Psoas muscle (tissue), 8 donors: ENCODE data around the gene FGGY. TPM values are rescaled to one million over a fixed set of nuclear protein-coding genes. Genes with fewer than 3 reads are reported as not detected.

Experiments
- ATAC-seq, 4 donors: fragments of 200-7000 bp; cut with Tn5 transposase; one replicate each; pipeline ENCODE4 v1.9.1; 2020; ENCODE audit warnings: moderate library complexity in 3 of 4, mild to moderate bottlenecking in 2 of 4
- DNase-seq, 2 donors: peaks; one replicate each; pipeline ENCODE4 v3.0.0-alpha.2; 2020
- H3K27ac ChIP-seq: fragments of 200-600 bp; one replicate; pipeline ENCODE4 v1.8.0; 2022
- H3K27me3 ChIP-seq, 3 donors: fragments of 200-600 bp in 1 of 3; one replicate each; pipeline versions ENCODE4 v1.6.1 to v1.8.0; 2013 to 2022; ENCODE audit warnings: low read length in 2 of 3, mild to moderate bottlenecking in 2 of 3, moderate library complexity in 1 of 3; ENCODE audit not compliant: insufficient read depth in 3 of 3
- H3K36me3 ChIP-seq, 2 donors: fragments of 200-600 bp in 1 of 2; one replicate each; pipeline versions ENCODE4 v1.6.1 to v1.8.0; 2013 to 2022; ENCODE audit warnings: low read depth in 1 of 2, mild to moderate bottlenecking in 1 of 2, moderate library complexity in 1 of 2; ENCODE audit not compliant: insufficient read depth in 1 of 2
- H3K4me1 ChIP-seq: fragments of 200-600 bp; one replicate; pipeline ENCODE4 v1.8.0; 2022
- H3K4me3 ChIP-seq: fragments of 200-600 bp; one replicate; pipeline ENCODE4 v1.8.0; 2022; ENCODE audit warnings: mild to moderate bottlenecking
- H3K9me3 ChIP-seq: fragments of 200-600 bp; one replicate; pipeline ENCODE4 v1.8.0; 2022
- WGBS, 3 donors: extraction: QIAGEN DNeasy Blood & Tissue Kit; methylation state at CpG; one replicate each; pipeline versions ENCODE4 v1.1.6 to v1.1.7; 2013; 5-methylcytosine and 5-hydroxymethylcytosine counted together
- intact Hi-C, 2 donors: fragments of 100-400 bp; cut with DNase I; formaldehyde crosslinking; loops; one replicate each; pipeline versions ENCODE4 v1.11.0 to v1.14.2; 2022
- polyA plus RNA-seq, 3 donors: library from polyadenylated mRNA; stranded (reverse); fragments of 200-250 nt; gene quantifications; one replicate each; pipeline ENCODE4 v1.2.3, GENCODE V29; 2013
- total RNA-seq, 4 donors: library from RNA; stranded (reverse); fragmentation: NEBNext Ultra II Directional in 2 of 4; extraction: Animal tissue kit (Norgen Biotek cat#: 25700) in 2 of 4; gene quantifications; one replicate each; pipeline versions ENCODE4 v1.2.1 to v1.2.4, GENCODE V29; 2021 to 2023
- TF ChIP-seq, protein P1 (sequence below): fragments of 200-600 bp; IDR thresholded peaks from one replicate; pipeline ENCODE4 v1.8.0; 2022; ENCODE audit warnings: antibody characterized with exemption
- donor health status: healthy with polysubstance abuse.
- donor health status: DM: no; HTN: no; CAD: no; lungs with moderate emphysema.
- donor health status: Bipolar disorder and iron deficiency.
- donor health status: healthy.
- donor health status: DM: yes; HTN: yes; CAD: no.
- donor health status: DM: no; HTN: no; CAD: no.
- donor health status: DM: no; HTN: no; CAD: no.
- donor health status: DM: yes; HTN: yes; CAD: no.

Gene FGGY
- total and polyA plus RNA-seq, 7 donors = 11.9 to 72.2 (median 46.5) TPM

GRCh38 chr1:59318271-59318860 lies 21.5 kb downstream of the FGGY start:
- H3K9me3 ChIP-seq = no peaks in the 10 kb centered on the region
- H3K27ac ChIP-seq = peak overlapping the region; percentile 71
- intact Hi-C loops = loop anchor here in 1 of 2 donors (5.0 kb wide), 1 partner anchor 39 kb away; no protein-coding TSS in a partner anchor
- TF ChIP-seq, protein P1, sequence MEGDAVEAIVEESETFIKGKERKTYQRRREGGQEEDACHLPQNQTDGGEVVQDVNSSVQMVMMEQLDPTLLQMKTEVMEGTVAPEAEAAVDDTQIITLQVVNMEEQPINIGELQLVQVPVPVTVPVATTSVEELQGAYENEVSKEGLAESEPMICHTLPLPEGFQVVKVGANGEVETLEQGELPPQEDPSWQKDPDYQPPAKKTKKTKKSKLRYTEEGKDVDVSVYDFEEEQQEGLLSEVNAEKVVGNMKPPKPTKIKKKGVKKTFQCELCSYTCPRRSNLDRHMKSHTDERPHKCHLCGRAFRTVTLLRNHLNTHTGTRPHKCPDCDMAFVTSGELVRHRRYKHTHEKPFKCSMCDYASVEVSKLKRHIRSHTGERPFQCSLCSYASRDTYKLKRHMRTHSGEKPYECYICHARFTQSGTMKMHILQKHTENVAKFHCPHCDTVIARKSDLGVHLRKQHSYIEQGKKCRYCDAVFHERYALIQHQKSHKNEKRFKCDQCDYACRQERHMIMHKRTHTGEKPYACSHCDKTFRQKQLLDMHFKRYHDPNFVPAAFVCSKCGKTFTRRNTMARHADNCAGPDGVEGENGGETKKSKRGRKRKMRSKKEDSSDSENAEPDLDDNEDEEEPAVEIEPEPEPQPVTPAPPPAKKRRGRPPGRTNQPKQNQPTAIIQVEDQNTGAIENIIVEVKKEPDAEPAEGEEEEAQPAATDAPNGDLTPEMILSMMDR = no peak
- H3K4me3 ChIP-seq = peak overlapping the region; percentile 16
- H3K27me3 ChIP-seq = no peaks in the 10 kb centered on the region
- peaks cover 0 to 4% of the 10 kb centered on the region in 2 donors for H3K36me3 ChIP-seq
- H3K4me1 ChIP-seq = peaks cover 30% of the 10 kb centered on the region
- ATAC-seq (peak; percentile 69 to 79 (median 74)), DNase-seq (peak; percentile 30 to 62)
- WGBS, 3 donors = 26 to 43% (median 31%) methylated on average over 6 of the region's 6 CpGs

- H3K4me3 ChIP-seq = no peak overlapping the region
- 97 to 100% (median 99%) methylated on average over 4 of the region's 4 CpGs for WGBS, 3 donors
- intact Hi-C loops = no loop called here
- H3K27me3 ChIP-seq = no peaks in the 10 kb centered on the region
- H3K36me3 ChIP-seq = peaks cover 0 to 4% of the 10 kb centered on the region in 2 donors
- ATAC-seq (no peak), DNase-seq (no peak)
- H3K27ac ChIP-seq = no peak overlapping the region
- no peaks in the 10 kb centered on the region for H3K9me3 ChIP-seq
- TF ChIP-seq, protein P1 = no peak
- H3K4me1 ChIP-seq = peaks cover 19% of the 10 kb centered on the region
Observed at GRCh38 chr1:59322394-59322793, 25.5 kb downstream of the FGGY start.

DNA sequence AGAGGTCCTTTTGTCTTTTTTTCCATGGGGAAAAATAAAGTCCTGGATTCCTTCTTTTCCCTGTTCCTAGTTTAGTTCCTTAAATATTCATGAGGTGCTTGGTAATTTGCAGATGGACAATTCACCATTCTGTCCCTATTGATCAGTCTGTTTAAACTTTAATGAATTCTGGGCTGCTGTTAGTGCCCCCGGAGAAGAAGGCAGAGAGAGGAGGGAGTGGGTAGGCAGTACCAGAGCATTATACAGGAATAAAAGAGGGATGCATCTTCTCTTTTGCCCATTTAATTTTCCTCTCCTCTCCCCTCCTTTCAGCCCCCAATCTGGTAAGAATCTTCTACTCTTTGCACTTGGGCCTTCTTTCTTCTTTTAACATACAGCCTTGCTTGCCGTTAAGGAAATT lies 25.9 kb downstream of the FGGY start:
- DNase-seq = no peak
- Histone ChIP-seq H3K27ac (no peak overlapping the region), H3K9me3 (no peaks in the 10 kb centered on the region), H3K36me3 (peaks cover 0 to 4% of the 10 kb centered on the region in 2 donors), H3K4me1 (peaks cover 15% of the 10 kb centered on the region), H3K4me3 (no peak overlapping the region), H3K27me3 (no peaks in the 10 kb centered on the region)
- 87 to 88% (median 88%) methylated on average over 2 of the region's 2 CpGs for WGBS, 3 donors
- no peak for ATAC-seq
- TF ChIP-seq, protein P1 = no peak
- intact Hi-C loops = no loop called here

DNA sequence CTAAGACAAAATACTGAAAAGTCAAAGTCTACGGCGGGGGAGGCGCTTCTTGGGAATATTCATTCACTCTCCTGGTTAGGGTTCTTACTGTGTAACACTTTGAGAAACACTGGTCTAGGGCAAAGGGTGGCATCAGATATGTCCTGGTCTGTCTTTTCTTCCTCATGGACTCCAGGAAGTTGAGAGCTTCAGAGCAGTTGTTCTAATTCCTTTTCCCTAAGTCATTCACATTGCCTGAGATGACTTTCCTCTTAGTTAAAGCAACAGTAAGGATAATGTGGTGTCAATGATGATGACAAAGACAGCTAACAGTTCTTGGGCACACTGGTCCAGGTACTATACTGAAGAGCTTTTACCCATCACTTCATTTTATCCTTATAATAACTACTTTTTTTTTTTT lies 27.0 kb downstream of the FGGY start:
- Histone ChIP-seq H3K27ac (no peak overlapping the region), H3K36me3 (peaks cover 0 to 4% of the 10 kb centered on the region in 2 donors), H3K4me3 (no peak overlapping the region), H3K27me3 (no peaks in the 10 kb centered on the region), H3K4me1 (peaks cover 4% of the 10 kb centered on the region), H3K9me3 (no peaks in the 10 kb centered on the region)
- DNase-seq (no peak), ATAC-seq (peak in 2 of 4 donors; percentile 48 to 59)
- WGBS, 3 donors = 98 to 100% (median 98%) methylated on average over 3 of the region's 3 CpGs
- TF ChIP-seq, protein P1 = no peak
- intact Hi-C loops = no loop called here

GRCh38 chr1:59328353-59328752 lies 31.5 kb downstream of the FGGY start:
- 93 to 99% (median 98%) methylated on average over 2 of the region's 2 CpGs for WGBS, 3 donors
- TF ChIP-seq, protein P1 = no peak
- DNase-seq (no peak), ATAC-seq (no peak)
- intact Hi-C loops = no loop called here
- H3K27ac ChIP-seq = no peak overlapping the region
- peaks cover 0 to 4% of the 10 kb centered on the region in 2 donors for H3K36me3 ChIP-seq
- no peaks in the 10 kb centered on the region for H3K27me3 ChIP-seq
- H3K9me3 ChIP-seq = no peaks in the 10 kb centered on the region
- H3K4me1 ChIP-seq = peaks cover 2% of the 10 kb centered on the region
- H3K4me3 ChIP-seq = no peak overlapping the region
